GM19395 (cell line): ENCODE data around the gene KNSTRN.

ENCODE experiments used
- ATAC-seq: cut with Tn5 transposase; IDR thresholded peaks from one replicate; pipeline ENCODE4 v1.9.1; 2021; ENCODE audit warnings: mild to moderate bottlenecking, moderate library complexity; ENCODE audit not compliant: unreplicated experiment

The KNSTRN gene

DNA sequence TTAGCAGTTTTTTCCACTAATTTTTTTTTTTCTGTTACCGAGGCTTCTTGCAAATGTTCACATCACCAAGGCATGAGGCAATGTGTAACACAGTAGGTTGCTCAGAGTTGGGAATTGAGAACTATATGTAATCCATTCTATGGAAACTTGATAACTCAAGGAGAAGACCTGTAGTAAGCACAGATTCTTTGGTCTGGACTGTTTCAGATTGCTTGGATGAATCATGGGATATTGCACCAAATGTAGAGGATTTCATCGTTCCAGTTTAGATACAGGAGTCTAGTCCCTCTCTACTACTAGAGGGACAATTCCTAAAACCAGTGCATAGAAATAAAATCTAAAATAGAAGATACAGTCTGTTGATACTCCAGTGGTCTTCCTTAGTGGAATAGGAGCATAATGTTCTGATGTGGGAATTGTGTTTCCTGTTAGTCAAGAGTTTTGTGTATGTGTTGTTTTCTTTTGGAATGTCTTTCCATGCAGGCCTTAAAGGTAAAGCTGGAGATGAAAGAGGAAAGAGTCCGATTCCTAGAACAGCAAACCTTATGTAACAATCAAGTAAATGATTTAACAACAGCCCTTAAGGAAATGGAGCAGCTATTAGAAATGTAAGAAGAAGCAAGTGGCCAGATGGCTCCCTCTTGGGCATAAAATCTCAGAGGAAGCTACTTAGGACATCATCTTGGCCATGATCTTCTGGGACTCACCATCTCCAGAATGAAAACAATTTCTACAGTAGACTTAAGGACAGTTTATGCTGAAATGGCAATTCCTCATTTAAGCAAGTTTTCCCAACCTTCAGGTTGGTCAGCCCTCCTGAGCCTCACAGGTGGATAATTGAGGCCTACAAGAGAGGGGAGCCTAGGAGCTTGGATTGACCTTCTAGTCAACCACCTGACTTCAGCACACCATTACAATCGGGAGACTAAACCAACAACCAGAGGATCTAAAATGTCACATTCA, 10.7 kb downstream of the KNSTRN start:
- no peak for ATAC-seq

DNA sequence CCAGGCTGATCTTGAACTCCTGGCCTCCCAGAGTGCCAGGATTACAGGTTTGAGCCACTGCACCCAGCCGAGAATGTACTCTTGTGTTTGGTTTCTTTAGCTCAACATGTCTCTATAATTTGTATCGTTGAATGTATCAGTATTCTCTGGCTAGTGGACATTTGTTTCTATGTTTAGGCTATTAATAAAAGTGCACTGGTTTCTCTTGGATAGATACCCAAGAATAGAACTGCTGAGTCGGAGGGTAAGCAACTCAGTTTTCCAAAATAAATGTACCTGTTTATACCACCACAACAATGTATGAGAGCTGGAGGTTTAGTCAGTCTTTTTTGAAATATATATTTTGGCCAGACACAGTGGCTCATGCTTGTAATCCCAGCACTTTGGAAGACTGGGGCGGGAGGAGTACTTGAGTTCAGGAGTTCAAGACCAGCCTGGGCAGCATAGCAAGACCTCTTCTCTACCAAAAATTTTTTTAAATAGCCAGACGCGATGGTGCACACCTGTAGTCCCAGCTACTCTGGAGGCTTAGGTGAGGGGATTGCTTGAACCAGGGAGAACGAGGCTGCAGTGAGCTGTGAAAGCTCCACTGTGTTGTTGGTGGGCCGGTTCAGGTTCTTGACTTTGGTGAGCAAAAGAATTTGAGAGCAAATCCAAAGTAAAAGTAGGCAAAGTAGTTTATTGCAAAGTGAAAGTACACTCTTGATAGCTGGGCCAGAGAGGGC, 15.3 kb downstream of the KNSTRN start:
- ATAC-seq, result no peak

DNA sequence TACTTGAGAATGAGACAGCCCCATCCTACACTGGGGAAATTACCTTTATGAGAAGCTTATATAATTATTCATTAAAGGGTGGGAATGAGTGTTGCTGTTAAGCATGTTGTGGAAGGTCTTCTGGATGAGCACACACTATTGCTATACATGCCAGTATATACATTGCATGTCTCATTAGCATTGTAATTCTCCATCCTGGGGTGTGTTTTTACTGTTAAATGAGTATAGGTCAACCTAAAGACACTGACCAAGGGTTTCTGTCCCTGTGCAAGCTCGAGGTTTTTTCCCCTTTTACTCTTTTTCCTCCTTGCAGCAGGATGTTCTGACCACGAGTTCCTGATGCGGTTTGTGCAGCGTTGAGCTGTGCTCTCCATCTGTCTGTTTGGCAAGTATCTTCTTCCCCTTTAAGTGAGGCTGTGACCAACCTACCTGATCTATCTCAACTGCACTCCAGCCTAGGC, 15.9 kb downstream of the KNSTRN start:
- peak; percentile 86 for ATAC-seq

DNA sequence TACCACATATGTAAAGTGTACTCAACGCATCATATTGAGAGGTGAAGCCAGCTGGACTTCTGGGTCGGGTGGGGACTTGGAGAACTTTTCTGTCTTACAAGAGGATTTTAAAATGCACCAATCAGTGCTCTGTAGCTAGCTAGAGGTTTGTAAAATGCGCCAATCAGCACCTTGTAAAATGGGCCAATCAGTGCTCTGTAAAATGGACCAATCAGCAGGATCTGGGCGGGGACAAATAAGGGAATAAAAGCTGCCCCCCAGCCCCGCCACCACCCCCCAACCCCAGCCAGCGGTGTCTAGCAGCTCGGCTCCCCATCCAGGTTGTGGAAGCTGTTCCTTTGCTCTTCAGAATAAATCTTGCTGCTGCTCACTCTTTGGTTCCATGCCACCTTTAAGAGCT, 16.8 kb downstream of the KNSTRN start:
- ATAC-seq, result no peak

DNA sequence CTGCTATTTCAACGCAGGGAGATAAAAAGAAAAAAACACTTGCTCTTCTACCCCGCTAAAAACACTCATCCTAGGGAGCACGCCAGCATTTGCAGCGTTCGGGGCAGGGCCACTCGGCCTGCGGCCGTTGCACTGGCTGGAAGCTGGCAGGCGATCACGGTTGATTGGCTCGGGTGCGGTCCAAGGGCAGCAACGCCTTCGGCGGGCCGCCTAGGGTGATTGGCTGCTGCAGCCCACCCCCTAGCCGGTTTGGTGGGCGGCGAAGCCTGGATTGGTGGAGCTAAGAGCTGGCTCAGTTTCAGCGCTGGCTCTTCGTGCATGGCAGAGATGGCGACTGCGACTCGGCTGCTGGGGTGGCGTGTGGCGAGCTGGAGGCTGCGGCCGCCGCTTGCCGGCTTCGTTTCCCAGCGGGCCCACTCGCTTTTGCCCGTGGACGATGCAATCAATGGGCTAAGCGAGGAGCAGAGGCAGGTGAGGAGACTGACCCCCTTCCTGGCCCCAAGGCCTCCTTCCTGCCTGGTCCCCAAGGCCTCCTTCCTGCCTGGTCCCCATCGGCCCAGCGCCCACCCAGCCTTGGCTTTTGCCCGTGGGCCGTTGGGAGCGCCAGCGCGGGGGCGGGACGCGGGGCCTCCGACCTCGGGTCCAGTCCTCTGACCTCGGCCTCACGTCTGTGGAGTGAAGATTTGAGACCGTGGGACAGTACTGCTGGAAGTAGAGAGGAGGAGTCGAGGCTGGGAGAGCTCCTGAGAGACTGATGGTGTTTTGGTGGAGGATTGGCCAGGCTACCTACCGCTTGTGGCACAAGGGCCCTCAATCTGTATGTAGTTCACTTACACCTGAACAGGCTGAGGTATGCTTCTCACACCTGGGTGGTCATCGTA, 23.2 kb downstream of the KNSTRN start, which contains the start of gene IVD:
TSS of gene IVD (plus strand) at position 295 of the 881 bp plus-strand sequence. CDS start at position 328, 33 bp downstream.
- peak; percentile 81 for ATAC-seq

DNA sequence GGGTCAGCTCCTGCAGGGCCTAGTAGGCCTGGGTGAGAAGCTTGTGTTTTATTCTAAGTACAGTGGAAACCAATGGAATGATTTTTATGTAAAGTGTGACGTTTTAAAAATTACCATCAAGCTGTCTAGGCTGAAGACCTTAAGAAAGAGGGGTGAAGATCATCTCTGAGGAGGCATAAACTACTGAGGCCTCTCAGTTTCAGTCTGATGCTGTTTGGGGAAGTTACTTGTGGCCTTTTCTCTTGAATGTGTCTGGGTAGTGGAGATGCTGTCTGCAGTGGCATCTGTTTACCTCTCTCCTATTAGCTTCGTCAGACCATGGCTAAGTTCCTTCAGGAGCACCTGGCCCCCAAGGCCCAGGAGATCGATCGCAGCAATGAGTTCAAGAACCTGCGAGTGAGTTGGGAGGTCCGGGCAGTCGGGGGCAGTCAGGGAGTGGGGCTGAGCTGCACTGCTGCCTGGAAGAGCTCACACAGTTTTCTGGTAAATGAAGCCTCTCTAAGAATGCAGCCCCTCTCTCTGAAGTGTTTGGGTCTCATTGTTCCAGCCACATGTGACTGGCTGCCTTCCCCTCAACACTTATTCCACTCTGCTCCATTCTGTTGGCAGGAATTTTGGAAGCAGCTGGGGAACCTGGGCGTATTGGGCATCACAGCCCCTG, 24.9 kb downstream of the KNSTRN start:
- ATAC-seq, result peak; percentile 64

DNA sequence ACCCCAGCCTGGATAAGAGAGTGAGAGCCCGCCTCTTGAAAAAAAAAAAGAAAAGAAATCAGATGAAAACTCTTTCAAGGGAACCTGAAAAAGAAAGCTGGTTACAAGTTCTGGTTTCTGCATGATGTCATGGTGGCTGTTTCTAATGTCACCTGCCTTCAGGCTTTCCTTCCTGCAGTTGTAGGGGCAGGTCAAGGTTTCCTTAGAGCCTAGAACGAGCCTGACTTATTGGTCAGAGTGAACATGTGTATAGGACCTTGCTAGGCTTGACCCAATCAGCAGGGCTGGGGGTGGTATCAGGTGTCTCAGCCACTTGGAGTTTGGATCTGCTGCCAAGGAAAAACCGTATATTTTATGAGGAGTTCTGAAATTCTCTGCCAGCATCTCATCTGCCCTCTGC, 26.8 kb downstream of the KNSTRN start:
- ATAC-seq, result no peak

DNA sequence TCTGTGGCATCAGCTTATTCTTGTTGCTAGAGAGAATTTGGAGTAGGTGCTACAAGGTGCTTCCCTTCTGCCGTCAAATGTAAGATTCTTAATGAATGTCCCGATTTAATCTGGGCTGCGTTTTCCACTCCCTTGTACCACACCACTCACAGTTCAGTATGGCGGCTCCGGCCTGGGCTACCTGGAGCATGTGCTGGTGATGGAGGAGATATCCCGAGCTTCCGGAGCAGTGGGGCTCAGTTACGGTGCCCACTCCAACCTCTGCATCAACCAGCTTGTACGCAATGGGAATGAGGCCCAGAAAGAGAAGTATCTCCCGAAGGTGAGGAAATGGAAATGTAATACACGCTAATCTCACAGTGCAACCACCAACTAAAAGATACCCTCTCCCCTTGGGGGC, 28.0 kb downstream of the KNSTRN start:
- no peak for ATAC-seq

DNA sequence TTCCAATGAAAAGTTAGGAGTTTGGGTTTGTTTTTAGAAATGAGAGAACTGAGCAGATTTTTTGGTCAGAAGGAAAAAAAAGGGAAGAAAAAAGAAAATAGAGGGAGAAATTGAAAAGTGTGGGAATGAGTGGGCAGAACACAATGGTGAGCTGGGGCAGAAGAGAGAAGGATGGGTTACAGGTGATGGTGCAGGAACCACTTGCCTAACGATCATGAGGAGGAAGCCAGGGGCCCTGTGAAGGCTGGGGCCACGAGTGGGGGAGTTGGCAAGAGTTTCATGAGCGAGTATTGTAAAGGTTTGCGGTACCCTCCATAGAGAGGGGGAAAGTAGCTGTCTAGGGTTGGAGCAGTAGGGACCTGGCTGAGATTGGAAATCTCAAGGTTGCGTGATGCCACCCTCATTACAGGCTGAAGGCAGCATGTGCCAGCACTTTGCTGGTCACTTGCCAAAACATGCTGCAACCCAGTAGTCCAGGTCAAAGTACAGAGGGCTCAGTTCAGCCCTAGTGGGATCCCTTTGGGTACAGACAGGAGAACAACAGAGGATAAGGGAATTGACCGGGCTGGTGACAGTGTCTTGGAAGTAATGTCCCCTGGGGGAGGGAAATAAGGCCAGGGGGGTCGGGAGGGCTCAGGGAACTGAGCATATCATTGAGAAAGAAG, 29.7 kb downstream of the KNSTRN start:
- ATAC-seq, result no peak

DNA sequence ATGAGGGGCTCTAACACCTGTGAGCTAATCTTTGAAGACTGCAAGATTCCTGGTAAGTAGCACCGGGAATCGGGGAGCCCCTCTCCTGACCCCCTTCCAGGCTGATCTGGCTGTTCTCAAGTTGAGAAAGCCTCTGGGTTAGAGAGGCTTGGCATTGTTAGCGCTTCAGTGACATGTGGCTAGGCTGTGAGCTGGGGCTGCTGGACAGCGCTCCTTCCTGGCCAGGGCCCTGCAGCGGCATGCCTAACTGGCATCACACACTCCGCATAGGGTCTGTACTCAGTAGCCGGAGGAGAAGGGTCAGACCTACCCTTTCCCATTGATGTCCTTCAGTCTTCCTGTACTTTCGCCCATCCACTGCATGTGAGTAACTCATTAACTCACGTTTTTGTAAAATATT, 30.5 kb downstream of the KNSTRN start:
- no peak for ATAC-seq

DNA sequence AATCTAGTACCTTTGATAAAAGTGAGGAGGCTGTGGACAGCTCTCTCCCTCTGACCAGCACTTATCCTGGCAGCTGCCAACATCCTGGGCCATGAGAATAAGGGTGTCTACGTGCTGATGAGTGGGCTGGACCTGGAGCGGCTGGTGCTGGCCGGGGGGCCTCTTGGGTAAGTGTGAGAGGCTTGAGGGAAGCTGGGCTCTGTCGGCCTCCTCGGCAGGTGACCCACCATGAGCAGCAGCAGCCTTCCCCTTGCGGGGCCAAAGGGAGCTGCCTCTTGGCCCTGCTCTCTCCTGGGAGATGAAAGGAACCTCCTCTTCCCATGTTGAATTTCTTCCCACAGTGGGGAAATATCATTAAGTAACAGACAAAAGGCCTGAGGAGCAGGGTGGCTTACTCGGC, 32.3 kb downstream of the KNSTRN start:
- no peak for ATAC-seq

DNA sequence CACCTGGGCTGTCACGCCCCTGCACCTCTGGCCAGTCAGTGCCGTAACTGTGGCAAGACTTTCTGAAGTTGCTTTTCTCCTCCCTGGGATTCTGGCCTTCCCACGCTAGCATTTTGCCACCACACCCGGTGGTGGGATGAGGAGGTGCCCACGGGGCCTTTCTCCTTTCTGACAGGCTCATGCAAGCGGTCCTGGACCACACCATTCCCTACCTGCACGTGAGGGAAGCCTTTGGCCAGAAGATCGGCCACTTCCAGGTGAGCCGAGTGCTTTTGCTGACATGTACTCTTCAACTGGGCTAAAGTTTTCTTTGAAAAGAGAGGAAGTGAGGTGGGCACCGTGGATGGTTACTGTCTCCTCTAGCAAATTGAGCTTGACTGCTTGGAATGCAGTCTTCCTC, 32.7 kb downstream of the KNSTRN start:
- ATAC-seq, result no peak

DNA sequence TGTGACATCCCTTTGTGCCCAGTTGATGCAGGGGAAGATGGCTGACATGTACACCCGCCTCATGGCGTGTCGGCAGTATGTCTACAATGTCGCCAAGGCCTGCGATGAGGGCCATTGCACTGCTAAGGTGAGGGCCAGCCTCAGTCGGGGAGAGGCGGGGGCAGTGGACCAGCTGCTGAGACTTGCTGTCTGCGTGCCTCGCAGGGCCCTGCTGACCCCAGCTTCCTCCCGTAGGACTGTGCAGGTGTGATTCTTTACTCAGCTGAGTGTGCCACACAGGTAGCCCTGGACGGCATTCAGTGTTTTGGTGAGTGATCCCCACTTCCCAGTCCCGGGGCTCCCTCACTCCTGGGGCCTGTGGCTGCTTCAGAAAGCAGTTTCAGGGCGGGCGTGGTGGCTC, 33.5 kb downstream of the KNSTRN start:
- ATAC-seq, result no peak

DNA sequence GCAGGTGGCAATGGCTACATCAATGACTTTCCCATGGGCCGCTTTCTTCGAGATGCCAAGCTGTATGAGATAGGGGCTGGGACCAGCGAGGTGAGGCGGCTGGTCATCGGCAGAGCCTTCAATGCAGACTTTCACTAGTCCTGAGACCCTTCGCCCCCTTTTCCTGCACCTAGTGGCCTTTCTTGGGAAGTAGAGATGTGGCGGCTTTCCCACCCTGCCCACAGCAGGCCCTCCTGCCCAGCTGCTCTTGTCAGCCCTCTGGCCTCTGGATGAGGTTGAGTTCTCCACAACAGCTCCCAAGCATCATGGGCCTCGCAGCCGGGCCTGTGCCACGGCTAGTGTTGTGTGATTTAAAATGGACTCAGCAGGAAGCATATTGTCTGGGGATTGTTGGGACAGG, 35.6 kb downstream of the KNSTRN start:
- no peak for ATAC-seq

DNA sequence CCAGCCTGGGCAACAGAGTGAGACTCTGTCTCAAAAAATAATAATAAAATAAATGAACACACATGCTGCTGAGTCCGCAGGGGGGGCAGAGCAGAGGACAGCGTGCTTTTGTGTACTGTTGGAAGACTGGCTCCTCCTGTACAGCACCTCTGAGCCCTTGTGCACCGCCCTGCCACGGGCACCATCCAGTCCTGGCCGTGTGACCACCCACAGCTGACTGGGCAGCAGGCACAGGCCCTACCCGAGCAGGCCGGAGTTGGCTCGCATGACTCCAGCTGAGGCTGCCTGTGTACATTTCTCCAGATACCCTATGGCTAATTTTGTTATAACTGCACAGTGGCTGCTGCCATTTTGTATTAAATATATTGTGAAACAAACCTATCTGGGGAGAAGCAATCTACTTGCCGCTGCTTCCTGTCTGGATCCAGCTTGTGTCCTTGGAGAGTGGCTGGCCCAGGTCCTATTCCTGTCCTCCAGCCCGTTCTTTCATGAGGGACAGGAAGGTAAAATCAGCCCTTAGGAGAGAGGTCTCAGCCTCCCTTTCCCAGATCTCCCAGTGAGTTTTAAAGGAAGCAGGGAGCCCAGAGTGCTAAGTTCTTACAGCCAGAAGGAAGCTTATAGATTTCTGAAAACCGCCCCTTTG, 37.7 kb downstream of the KNSTRN start:
- ATAC-seq, result no peak

DNA sequence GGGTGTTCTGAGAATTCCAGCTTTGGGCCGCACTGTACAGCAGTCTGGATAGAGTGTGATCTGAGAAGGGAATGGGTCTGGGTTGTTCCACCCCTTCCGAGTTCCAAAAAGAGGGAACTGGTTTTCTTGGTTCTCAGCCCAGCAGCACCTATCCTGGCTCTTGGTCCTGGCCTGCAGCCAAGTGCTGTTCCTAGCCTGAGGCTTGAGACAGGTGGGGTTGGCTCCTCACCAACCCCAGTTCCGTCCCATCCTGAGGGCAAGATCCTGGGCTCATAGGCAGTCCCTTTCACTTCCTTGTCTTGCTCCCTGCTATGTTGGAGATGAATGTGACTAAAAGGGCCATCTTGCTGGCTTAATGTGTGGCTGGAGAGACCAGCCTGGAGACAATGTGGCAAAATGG, 38.3 kb downstream of the KNSTRN start:
- no peak for ATAC-seq

DNA sequence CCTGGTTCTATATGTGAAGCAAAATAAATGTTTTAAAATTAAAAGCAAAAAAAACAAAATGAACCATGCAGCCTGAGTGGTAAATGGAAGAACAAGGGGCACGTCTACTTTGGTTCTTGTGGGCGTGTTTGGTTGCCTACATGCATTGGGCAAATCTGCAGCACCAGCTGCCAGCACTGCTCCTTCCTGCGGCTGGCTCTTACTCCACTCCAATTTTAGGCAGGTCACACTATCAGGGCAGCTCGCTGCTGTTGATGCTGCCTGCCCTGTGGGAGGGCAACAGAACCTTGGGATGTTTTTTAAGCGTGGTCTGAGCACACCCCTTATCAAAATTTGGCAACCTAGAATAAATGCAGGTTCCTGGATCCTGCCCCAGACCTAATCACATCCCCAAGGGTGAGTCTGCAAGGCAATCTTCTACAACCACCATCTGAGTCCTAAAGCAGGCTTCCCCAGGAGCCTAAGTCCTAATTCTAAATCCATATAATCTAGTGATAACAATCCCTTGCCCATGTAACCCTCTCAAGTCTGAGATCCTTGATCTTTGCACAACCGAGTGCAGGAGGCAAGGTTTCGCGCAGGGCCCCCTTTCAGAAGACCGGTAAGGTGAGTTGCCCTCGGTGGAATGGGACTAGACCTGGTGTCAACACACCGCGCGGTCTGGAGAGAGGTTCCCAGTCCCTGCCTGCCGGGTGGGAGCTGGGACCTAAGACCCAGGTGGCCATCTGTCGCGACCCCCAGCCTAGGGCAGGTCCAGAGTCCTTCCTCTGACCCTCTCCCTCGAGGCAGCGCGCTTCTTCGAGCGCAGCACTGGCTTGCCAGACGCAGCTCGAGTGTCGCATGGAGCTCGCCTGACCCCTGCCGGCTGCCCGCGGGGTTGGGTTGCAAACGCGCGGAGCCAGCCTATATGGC, 39.0 kb downstream of the KNSTRN start:
- peak; percentile 78 for ATAC-seq

DNA sequence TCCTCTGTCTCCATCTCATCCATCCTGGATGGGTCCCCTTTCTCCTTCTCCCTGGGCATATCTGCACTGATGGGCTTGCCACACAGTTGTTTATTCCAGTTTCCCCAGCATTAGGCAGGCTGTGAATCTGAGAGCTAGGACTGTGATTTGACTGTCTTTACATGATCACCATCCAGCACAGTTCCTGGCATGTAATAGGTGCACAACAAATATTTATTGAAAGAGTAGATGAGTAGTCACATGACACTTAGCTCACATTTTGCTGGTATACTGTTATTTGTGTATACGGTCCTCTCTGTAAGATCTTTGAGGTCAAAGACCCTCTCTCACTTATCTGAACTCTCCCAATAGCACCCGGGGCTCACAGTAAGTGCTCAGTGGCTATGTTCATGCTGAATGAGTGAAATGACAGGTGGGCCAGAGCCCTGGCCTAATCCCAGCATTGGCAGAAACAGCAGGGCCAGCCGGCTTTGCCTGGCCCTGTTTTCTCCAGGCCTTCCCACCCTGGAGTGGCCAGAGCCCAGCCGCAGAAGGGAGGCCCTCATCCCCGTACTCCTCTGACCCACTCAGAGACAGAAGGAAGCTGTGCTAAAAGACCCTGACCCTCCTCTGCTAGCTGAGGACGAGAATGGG, 42.1 kb downstream of the KNSTRN start:
- no peak for ATAC-seq
